HG03095 (cell line): ENCODE data around the gene GNAT1.

Experiments
- ATAC-seq: cut with Tn5 transposase; IDR thresholded peaks from one replicate; pipeline ENCODE4 v1.9.1; 2021; ENCODE audit warnings: moderate library complexity; ENCODE audit not compliant: unreplicated experiment

The GNAT1 gene

GRCh38 chr3:50190936-50191660 is at the start of gene GNAT1:
Gene GNAT1, plus strand, starts transcription at chr3:50191610. Its CDS starts 116 bp downstream, at chr3:50191726.
- ATAC-seq: no peak

- no peak for ATAC-seq
Observed at GRCh38 chr3:50146316-50146901, 45.0 kb upstream of the GNAT1 start.

GRCh38 chr3:50147016-50147415 is 44.4 kb upstream of the GNAT1 start:
- no peak for ATAC-seq

DNA sequence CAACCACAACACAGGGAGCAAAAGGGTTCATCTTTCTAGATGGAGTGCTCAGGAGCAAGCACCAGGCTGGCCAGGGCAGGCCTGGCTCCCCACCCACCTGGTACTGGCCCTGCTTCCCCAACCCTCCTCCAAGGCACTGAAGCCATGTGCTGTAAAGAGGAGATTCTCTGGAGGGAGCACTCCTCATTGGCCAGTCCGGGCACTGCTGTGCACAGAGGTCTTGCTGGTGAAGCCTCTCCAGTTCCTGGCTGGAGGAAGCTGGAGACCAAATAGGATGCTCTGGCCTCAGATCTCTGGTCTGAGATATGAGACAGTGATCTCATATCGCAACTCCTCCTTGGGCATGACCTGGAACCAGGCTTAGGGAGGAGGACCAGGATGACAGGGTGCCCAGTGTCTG is 44.0 kb upstream of the GNAT1 start:
- no peak for ATAC-seq

DNA sequence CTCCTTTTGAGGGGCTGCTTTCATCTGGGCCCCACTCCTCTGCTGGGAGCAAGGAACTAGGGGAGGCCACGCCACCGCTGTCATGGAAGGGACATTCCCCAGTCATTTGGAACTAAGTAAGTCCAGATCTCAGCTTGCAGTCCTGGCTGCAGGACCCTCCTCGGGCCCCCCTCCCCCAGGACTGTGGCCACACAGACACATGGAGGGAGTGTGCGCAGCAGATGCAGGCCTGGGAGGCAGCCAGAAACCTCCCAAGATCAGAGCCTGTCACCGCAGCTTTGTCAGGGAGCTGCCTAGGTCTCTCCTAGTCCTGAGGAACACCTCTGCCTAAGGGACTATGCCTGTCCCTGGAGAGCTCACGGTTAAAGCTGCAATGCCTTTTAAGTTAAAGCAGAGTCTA is 43.5 kb upstream of the GNAT1 start:
- ATAC-seq: no peak

- no peak for ATAC-seq
Observed at GRCh38 chr3:50150404-50150750, 41.0 kb upstream of the GNAT1 start.

- no peak for ATAC-seq
Observed at GRCh38 chr3:50150863-50151686, 40.3 kb upstream of the GNAT1 start.

DNA sequence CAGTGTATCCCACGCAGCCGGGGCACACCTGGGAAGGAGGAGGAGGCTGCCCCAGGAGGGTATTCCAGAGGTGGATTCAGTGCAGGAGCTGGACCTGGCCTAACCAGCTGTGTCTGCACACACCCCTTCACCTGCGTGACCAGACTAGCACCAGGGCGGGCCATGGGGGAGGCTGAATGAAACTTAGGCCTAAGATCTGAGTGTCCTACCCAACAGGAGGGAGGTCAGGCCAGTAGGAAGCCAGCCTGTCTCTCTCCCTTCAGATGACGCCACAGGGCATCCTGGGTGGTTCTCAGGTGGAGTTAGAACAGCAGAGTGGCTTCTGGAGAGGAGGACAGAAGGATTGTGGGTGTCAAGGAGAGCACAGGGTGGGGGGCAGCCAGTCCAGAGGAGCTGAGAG is 39.7 kb upstream of the GNAT1 start:
- ATAC-seq: no peak

DNA sequence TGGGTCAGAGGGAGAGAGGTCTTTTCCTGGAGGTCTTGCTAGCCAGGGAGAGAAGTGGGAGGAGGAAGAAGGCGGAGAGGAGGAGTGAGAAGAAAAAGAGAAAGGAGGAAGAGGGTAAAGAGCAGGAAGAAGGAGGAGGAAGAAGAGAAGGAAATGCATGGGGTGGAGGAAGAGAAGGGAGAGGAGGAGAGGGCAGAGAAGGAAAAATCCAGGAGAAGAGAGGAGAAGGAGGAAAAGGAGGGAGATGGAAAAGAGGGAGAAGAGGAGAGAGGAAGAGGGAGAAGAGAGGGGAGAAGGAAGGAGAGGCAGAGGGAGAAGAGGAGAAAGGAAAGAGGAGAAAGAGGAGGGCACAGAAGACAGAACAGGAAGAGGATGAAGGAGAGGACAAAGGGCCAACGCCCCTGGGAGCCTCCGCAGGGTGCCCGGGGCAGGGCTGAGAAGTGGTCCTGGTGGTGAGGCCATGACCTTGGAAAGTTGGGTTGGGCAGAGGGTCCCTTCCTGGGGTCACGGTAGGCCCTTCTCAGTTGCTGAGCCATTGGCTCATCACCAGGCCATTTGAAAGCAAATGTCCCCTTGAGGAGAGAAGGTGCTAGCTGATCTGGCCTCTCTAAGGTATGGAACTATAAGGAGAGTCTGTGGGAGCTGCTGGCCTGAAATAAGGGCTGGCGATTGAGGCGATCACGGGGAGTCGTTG is 37.5 kb upstream of the GNAT1 start:
- ATAC-seq: no peak

GRCh38 chr3:50154476-50154839 is 37.0 kb upstream of the GNAT1 start:
- peak; percentile 22 for ATAC-seq

DNA sequence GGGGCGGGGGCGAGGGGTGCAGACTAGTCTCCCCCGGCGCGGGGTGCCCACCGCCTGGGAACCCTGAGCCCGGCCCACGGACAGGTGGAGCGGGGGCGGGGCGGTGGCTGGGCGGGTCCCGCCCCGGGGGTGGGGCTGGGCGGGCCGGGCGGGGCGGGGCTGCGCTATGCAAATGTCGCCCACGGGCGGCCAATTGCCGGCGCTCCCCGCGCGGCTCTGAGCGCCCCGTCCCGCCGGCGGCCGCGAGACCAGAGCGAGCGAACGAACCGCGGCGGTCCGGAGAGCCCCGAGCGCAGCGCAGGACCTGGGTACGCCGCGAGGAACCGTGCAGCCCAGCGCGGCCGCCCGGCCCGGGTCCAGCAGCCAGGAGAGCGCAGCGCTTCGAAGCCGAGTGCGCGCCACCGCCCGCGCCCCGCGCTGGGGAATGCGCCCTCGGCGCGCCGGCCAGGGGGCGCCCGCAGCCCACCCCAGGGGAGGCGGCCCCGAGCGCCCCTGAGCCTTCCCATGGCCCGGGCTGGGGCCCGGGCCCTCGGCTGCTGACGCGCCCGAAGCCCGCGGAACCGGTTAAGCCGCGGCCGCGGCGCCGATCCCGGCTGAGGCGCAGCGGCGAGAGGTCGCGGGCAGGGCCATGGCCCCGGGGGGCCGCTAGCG is 36.4 kb upstream of the GNAT1 start, which contains the start of gene SEMA3F:
Gene SEMA3F (plus strand): TSS at position 485 of the 651 bp plus-strand sequence. CDS start 4,299 bp downstream, outside the sequence.
- peak; percentile 77 for ATAC-seq

GRCh38 chr3:50155491-50155878 is 35.9 kb upstream of the GNAT1 start:
- ATAC-seq: no peak

- ATAC-seq: no peak
Observed at GRCh38 chr3:50155891-50156290, 35.5 kb upstream of the GNAT1 start.

DNA sequence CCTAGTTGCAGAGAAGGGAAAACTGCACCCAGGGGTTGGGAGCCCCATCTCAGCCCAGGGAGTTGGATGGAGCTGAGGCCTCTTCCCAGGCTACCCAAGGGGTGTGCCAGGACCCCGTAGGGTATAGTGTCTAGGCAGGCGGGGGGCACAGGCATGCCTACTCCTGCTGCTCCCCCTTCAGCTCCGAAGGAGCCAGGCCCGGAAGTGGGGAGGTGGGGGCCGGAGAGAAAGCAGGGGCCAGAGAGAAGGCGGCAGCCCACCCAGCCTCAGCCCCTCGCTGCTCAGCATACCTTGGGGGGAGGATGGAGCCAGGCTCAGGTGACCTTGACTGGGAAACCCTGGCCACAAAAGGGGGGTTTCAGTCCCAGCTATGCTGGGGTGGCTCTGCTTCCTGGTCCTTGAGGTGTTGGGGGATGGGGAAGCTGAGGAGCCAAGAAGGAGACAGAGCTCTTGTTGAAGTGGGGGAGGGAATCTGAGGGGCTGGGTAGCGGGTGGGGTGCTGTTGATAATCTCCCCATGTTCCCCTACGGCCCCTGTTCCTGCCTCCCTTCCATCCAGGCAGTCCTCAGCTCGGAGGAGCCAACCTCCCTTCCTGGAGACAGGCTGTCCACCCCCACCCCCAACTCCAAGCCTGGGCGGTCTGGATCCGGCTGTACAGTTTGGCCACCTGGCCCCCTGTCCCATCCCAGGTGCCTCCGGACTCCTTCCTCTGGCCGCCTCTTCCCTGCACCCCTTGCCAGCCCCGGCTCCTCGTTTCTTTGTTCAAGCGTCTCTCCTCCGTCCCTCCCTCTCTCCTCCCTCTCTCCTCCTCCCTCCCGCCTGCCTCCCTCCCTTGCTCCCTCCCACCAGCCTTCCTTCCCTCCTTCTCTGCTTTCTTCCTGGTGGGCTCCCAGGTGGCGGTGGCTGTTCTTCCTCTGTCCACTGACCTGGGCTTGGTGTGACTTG is 34.6 kb upstream of the GNAT1 start:
- ATAC-seq: no peak

DNA sequence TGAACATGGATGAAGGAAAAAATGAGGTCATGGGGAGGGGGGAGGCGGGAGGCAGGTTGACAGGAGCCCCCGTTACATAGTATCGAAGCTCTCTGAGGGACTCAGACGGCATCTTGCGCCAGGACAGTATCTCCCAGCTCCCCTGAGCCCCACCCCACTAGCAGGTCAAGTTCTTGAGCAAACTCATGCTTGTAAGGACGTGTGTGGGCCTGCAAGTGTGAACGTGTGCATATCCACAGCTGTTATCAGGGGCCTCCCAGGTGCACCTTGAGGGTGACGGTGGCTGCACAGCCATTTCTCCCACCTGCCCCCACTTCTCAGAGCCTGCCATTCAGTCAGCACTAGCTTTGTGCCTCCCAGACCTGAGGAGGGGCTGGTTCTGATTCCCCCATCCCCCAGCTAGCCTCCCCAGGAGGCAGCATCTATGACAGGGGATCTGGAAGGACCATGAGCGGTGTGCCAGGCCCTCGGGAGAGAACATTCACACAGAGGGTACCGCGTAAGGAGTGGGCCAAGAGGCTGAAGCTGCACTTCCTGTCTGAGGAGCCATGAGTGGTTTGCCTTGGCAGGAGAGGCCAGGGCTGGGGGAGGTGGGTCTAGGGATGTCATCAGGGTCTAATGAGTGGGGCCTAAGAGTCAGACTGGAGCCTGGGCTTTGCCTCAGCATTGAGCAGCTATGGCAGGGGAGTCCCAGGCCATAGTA is 33.4 kb upstream of the GNAT1 start:
- ATAC-seq: no peak

DNA sequence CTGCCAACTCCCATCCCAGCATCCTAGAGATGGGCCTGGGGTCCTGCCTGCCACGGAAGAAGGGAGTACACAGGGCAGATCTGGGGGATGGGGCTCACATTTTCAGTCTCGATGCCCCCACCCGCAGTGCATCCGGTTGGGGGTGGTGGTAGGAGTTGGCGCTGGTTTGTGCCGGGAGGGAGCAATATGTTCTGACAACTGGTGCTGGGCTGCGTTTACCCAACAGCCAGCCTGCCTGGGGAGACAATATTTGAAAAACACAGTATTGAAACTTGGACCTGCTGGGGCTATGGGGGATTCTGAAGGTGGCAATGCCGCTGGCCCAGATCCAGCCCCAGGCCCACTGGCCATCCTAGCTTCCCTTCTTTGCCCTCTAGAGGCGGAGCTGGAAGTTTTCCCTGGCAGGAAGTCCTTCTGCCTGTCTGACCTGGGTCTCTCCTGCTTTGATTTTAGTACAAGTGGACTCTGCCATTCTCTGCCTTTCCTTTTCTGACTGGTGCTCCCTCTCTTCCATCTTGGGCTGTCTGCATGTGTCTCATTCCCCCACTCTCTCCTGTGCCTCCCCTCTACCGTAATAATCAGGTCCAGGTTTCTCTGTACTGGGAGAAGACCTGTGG is 32.8 kb upstream of the GNAT1 start:
- ATAC-seq: no peak

DNA sequence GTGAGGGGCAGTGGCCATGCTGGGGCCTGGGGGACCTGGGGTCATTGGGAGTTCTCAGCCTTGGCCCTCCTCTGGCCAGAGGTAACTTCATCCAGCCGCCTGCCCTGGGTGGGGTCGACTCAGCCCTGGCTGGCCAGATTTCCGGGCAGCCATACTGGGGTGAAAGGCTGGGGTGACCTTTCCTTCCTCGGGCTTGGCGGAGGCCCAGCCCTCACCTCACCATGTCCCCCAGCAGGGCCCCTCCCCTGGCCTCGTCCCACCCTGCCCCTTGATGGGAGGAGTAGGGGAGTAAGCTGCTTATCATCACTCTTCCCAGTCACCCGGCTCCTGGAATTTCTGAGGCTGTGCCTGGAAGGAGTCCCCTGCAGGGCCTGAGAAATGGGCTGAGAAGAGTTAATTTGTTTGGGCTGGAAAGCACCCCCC is 30.8 kb upstream of the GNAT1 start:
- no peak for ATAC-seq

DNA sequence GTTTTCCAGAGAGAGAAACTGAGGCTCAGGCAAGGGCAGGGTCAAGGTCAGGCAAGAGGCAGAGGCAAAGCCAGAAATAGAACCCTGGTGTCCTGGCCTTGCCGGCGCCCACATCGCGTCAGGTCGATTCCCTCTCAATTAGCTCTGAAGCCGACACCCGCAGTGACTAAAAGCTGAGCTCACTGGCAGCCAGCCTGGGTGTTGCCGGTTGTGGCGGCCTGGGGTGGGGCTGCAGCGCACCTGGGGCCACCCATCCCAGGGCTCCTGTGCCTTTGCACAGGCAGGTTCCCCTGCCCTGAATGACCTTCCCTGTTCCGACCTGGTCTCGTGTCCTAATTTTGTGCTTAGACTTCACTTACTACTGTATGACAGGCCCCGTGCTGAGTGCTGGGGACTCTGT is 30.1 kb upstream of the GNAT1 start:
- ATAC-seq: no peak
